ENCODE data around the gene KCNQ5.

Gene KCNQ5

DNA sequence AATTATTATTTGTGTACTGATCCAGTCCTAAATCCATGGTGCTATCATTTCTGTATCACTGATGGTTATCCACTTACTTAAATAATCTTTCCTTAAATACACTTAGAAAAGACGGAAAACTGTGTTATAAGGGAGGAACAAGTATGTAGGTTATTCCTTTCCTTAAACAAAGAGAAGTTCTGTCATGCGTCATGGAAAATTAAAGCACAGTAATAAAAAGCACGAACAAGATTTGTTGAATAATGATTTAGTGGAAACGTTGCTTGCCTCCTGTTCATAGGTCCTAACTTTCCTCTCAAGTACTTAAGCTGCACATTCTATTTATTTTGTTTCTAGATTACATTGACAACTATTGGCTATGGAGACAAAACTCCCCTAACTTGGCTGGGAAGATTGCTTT, 483.1 kb downstream of the KCNQ5 start:
- TF ChIP-seq, protein P1, sequence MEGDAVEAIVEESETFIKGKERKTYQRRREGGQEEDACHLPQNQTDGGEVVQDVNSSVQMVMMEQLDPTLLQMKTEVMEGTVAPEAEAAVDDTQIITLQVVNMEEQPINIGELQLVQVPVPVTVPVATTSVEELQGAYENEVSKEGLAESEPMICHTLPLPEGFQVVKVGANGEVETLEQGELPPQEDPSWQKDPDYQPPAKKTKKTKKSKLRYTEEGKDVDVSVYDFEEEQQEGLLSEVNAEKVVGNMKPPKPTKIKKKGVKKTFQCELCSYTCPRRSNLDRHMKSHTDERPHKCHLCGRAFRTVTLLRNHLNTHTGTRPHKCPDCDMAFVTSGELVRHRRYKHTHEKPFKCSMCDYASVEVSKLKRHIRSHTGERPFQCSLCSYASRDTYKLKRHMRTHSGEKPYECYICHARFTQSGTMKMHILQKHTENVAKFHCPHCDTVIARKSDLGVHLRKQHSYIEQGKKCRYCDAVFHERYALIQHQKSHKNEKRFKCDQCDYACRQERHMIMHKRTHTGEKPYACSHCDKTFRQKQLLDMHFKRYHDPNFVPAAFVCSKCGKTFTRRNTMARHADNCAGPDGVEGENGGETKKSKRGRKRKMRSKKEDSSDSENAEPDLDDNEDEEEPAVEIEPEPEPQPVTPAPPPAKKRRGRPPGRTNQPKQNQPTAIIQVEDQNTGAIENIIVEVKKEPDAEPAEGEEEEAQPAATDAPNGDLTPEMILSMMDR (IDR thresholded peaks at IDR 0.05; ENCODE audit: low read depth, low read length, missing control alignments), result no peak
- no peak overlapping the region for H3K4me3 ChIP-seq (ENCODE audit: low read depth, low read length)
- in situ Hi-C loops (cut with HindIII; ENCODE audit: low sequenced_read_pairs), result no loop called here
- no peak for DNase-seq (ENCODE audit: low read depth)

DNA sequence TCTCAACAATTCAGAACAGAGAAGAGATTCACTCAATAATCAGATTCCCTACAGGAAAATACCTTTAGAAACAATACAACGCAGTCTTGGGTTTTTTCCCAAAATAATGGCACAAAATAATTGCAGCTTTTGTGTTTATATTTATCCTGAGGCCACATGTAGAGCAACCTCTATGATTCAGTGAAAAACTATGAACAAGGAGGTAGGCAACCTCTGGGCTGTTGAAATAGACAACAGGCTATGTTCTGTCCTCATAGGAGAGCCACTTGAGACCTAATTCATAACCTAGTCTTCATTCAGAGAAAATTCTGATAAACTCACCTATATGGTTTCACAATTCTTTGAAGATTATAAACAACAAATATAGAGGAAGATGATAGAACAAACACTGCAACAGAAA, 485.2 kb downstream of the KCNQ5 start:
- in situ Hi-C loops (cut with HindIII; ENCODE audit: low sequenced_read_pairs), result no loop called here
- no peak for DNase-seq (ENCODE audit: low read depth)
- no peak overlapping the region for H3K4me3 ChIP-seq (ENCODE audit: low read depth, low read length)
- TF ChIP-seq, protein P1 (IDR thresholded peaks at IDR 0.05; ENCODE audit: low read depth, low read length, missing control alignments), result no peak

DNA sequence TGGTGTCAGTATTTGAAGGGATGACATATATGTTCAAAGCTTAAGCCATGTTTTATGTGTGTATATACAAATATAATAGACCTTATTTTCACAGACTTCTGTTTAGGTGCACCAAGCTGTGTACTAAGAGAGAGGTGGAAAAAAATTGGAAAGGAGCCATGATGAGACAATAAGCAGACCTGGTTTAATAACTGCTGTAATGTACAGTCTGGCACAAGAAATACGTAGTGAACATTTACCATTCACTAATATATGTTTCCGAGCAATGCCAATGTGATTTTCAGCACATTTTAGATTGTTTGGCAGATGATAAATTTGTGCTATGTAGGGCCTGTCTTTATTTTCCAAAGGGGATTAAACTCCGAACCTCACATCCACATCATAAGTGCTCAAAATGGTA, 487.1 kb downstream of the KCNQ5 start:
- no peak overlapping the region for H3K4me3 ChIP-seq (ENCODE audit: low read depth, low read length)
- TF ChIP-seq, protein P1 (IDR thresholded peaks at IDR 0.05; ENCODE audit: low read depth, low read length, missing control alignments), result no peak
- in situ Hi-C loops (cut with HindIII; ENCODE audit: low sequenced_read_pairs), result no loop called here
- DNase-seq (ENCODE audit: low read depth), result no peak

DNA sequence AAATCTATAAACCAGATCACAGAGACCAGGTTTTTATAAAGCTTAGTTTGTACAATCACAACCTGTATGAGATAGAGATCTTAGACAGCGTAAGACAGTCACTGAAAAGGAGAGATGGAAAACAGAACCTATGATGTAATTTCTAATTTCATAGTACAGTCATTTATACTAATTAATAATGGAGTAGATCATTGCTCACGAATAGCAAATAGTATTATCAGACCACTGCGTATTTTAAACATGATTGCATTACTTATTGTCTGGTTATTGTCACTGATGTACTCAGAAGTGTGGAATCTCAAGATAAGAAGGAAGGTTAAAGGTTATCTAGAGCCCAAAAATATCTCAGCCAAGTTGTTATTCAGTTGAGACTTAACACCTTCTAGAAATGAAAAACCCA, 487.8 kb downstream of the KCNQ5 start:
- no peak for DNase-seq (ENCODE audit: low read depth)
- no peak overlapping the region for H3K4me3 ChIP-seq (ENCODE audit: low read depth, low read length)
- TF ChIP-seq, protein P1 (IDR thresholded peaks at IDR 0.05; ENCODE audit: low read depth, low read length, missing control alignments), result no peak
- in situ Hi-C loops (cut with HindIII; ENCODE audit: low sequenced_read_pairs), result no loop called here

DNA sequence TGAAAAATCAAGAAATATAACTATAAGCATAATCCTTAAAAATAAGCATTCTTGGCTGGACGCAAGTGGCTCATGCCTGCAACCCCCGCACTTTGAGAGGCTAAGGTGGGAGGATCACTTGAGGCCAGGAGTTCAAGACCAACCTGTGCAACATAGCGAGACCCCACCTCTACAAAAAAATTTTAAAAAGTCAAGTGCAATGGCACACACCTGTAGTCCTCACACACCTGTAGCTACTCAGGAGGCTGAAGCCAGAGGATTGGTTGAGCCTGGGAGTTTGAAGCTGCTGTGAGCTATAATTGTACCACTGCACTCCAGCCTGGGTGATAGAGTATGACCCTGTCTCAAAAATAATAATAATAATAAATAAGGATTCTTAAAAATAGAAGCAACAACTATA, 494.5 kb downstream of the KCNQ5 start:
- DNase-seq (ENCODE audit: low read depth), result no peak
- TF ChIP-seq, protein P1 (IDR thresholded peaks at IDR 0.05; ENCODE audit: low read depth, low read length, missing control alignments), result no peak
- H3K4me3 ChIP-seq (ENCODE audit: low read depth, low read length), result no peak overlapping the region
- in situ Hi-C loops (cut with HindIII; ENCODE audit: low sequenced_read_pairs), result no loop called here

DNA sequence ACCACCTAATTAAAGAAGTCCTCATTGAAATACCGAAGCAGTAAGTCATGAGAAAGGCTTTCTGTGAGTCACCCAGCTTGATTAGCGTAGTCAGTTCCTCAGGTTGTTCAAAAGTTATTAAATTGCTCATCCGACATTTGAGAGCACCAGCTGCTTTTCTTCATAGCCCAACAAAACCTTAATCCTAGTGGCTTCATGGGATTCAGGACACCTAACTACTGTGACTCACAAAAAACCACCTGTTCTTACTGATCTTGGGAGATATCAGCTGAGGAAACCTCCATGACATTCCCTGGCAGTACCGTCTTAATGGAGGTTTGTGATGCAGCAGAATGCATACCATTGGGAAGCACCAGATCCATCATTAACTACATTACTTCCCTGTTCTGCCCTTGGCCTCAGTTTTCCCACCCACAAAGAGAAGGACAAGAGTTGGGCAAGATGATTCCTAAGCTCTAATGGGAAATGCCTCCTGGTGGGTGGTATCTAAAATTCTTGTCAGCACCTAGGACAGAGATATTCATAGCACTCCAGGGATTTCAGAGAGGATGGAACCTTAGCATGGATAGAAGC, 499.6 kb downstream of the KCNQ5 start:
- DNase-seq (ENCODE audit: low read depth), result peak; percentile 36
- TF ChIP-seq, protein P1 (IDR thresholded peaks at IDR 0.05; ENCODE audit: low read depth, low read length, missing control alignments), result peak; percentile 33
- in situ Hi-C loops (cut with HindIII; ENCODE audit: low sequenced_read_pairs), result no loop called here
- no peak overlapping the region for H3K4me3 ChIP-seq (ENCODE audit: low read depth, low read length)

Data from astrocyte of the cerebellum (primary cell).